Liver (tissue), 9 donors: ENCODE results near the gene SLIT1. TPM values are rescaled to one million over a fixed set of nuclear protein-coding genes. Genes with fewer than 3 reads are reported as not detected.

Source experiments
- DNase-seq: peaks from one replicate; pipeline ENCODE4 v3.0.0-alpha.2; 2017; ENCODE audit warnings: low spot score
- H3K27ac ChIP-seq, 2 donors: one replicate each; pipeline ENCODE4 v1.7.0; 2013; ENCODE audit warnings: inconsistent platforms in 2 of 2, low read length in 2 of 2, control low read depth in 1 of 2, low read depth in 1 of 2, mild to moderate bottlenecking in 1 of 2
- H3K27me3 ChIP-seq, 4 donors: one replicate each; pipeline versions ENCODE4 v1.6.1 to v1.7.0; 2013; ENCODE audit warnings: low read length in 3 of 4, inconsistent platforms in 1 of 4, mild to moderate bottlenecking in 1 of 4, moderate library complexity in 1 of 4; ENCODE audit not compliant: control insufficient read depth in 4 of 4, insufficient read depth in 4 of 4
- H3K36me3 ChIP-seq, 4 donors: one replicate each; pipeline versions ENCODE4 v1.6.1 to v1.7.0; 2013; ENCODE audit warnings: low read length in 3 of 4, mild to moderate bottlenecking in 3 of 4, low read depth in 1 of 4, moderate library complexity in 1 of 4; ENCODE audit not compliant: control insufficient read depth in 4 of 4, insufficient read depth in 3 of 4
- H3K4me1 ChIP-seq, 4 donors: one replicate each; pipeline versions ENCODE4 v1.6.1 to v1.7.0; 2013; ENCODE audit warnings: low read length in 3 of 4, mild to moderate bottlenecking in 3 of 4, moderate library complexity in 1 of 4; ENCODE audit not compliant: control insufficient read depth in 4 of 4, insufficient read depth in 4 of 4
- H3K4me3 ChIP-seq, 3 donors: one replicate each; pipeline versions ENCODE4 v1.6.1 to v1.7.0; 2013; ENCODE audit warnings: low read length in 3 of 3, control low read depth in 1 of 3, low read depth in 1 of 3, mild to moderate bottlenecking in 1 of 3
- H3K9ac ChIP-seq, 2 donors: one replicate each; pipeline ENCODE4 v1.7.0; 2013; ENCODE audit warnings: low read length in 2 of 2, mild to moderate bottlenecking in 2 of 2, moderate library complexity in 2 of 2, control low read depth in 1 of 2, low read depth in 1 of 2
- H3K9me3 ChIP-seq, 4 donors: one replicate each; pipeline versions ENCODE4 v1.6.1 to v1.7.0; 2013; ENCODE audit warnings: low read length in 3 of 4; ENCODE audit not compliant: control insufficient read depth in 4 of 4
- ATF3 ChIP-seq: IDR thresholded peaks from 2 replicates; pipeline ENCODE4 v1.6.1; 2016; ENCODE audit warnings: antibody characterized with exemption
- EGR1 ChIP-seq, 2 donors: IDR thresholded peaks; 2 replicates each; pipeline ENCODE4 v1.6.1; 2016 to 2018; ENCODE audit warnings: antibody characterized with exemption in 2 of 2, low read depth in 2 of 2
- FOXA1 ChIP-seq: IDR thresholded peaks from 2 replicates; pipeline ENCODE4 v1.6.1; 2016; ENCODE audit warnings: antibody characterized with exemption
- FOXA2 ChIP-seq: IDR thresholded peaks from 2 replicates; pipeline ENCODE4 v1.6.1; 2016; ENCODE audit warnings: antibody characterized with exemption
- GABPA ChIP-seq, 2 donors: IDR thresholded peaks in 1 of 2; conservative IDR thresholded peaks in 1 of 2; 2 replicates each; pipeline ENCODE4 v1.6.1; 2016; ENCODE audit warnings: antibody characterized with exemption in 2 of 2, mild to moderate bottlenecking in 1 of 2, moderate library complexity in 1 of 2
- HNF4A ChIP-seq, 2 donors: conservative IDR thresholded peaks; 2 replicates each; pipeline ENCODE4 v1.6.1; 2016; ENCODE audit warnings: antibody characterized with exemption in 2 of 2, mild to moderate bottlenecking in 2 of 2
- HNF4G ChIP-seq: IDR thresholded peaks from 2 replicates; pipeline ENCODE4 v1.6.1; 2016; ENCODE audit warnings: antibody characterized with exemption
- JUND ChIP-seq, 2 donors: IDR thresholded peaks; 2 replicates each; pipeline ENCODE4 v1.6.1; 2016; ENCODE audit warnings: antibody characterized with exemption in 2 of 2
- NR2F2 ChIP-seq: IDR thresholded peaks from 2 replicates; pipeline ENCODE4 v1.6.1; 2016; ENCODE audit warnings: antibody characterized with exemption
- RAD21 ChIP-seq, 2 donors: IDR thresholded peaks; 2 replicates each; pipeline ENCODE4 v1.6.1; 2016; ENCODE audit warnings: antibody characterized with exemption in 2 of 2, mild to moderate bottlenecking in 2 of 2
- RXRA ChIP-seq, 2 donors: IDR thresholded peaks; 2 replicates each; pipeline ENCODE4 v1.6.1; 2017 to 2018; ENCODE audit warnings: antibody characterized with exemption in 2 of 2, mild to moderate bottlenecking in 1 of 2
- SP1 ChIP-seq: IDR thresholded peaks from 2 replicates; pipeline ENCODE4 v1.6.1; 2018; ENCODE audit warnings: antibody characterized with exemption, mild to moderate bottlenecking
- TAF1 ChIP-seq: conservative IDR thresholded peaks from 2 replicates; pipeline ENCODE4 v1.6.1; 2016; ENCODE audit warnings: antibody characterized with exemption, mild to moderate bottlenecking
- YY1 ChIP-seq: IDR thresholded peaks from 2 replicates; pipeline ENCODE4 v1.6.1; 2016; ENCODE audit warnings: antibody characterized with exemption, mild to moderate bottlenecking
- WGBS: extraction: QIAGEN DNeasy Blood & Tissue Kit; methylation state at CpG from one replicate; pipeline ENCODE4 v1.1.7; 2013; 5-methylcytosine and 5-hydroxymethylcytosine counted together
- polyA plus RNA-seq, 2 donors: library from polyadenylated mRNA; stranded (reverse) in 1 of 2; unstranded in 1 of 2; fragments of 200-250 nt in 1 of 2; fragments of >200 nt in 1 of 2; fragmentation: Nextera tagmentation in 1 of 2; extraction: Ambion mirVana in 1 of 2; gene quantifications; one replicate each; pipeline versions ENCODE4 v1.2.1 to v1.2.3, GENCODE V29; 2013 to 2015
- total RNA-seq, 2 donors: library from RNA; depleted of rRNA; stranded (reverse); fragments of >200 nt; gene quantifications; one replicate each; pipeline ENCODE4 v1.2.3, GENCODE V29; 2014
- TF ChIP-seq, protein P1 (sequence below): fragments of 150-350 bp; IDR thresholded peaks from 2 replicates; pipeline ENCODE4 v1.5.1; 2017; ENCODE audit warnings: improper control_type of control experiment, low read depth, low read length; ENCODE audit not compliant: missing input control
- TF ChIP-seq, protein P2 (sequence below): IDR thresholded peaks from 2 replicates; pipeline ENCODE4 v1.6.1; 2016; ENCODE audit warnings: antibody characterized with exemption
- TF ChIP-seq, protein P3 (sequence below): IDR thresholded peaks from 2 replicates; pipeline ENCODE4 v1.6.1; 2016; ENCODE audit warnings: antibody characterized with exemption, mild to moderate bottlenecking
- TF ChIP-seq, protein P4 (sequence below): IDR thresholded peaks from 2 replicates; pipeline ENCODE4 v1.6.1; 2016; ENCODE audit warnings: antibody characterized with exemption
- donor health status: healthy.
- donor health status: healthy.
- donor health status: healthy.
- donor health status: healthy.
- donor health status: healthy.

Gene SLIT1
- total and polyA plus RNA-seq, 4 donors = under 0.01 to 0.14 (median 0.06) TPM

DNA sequence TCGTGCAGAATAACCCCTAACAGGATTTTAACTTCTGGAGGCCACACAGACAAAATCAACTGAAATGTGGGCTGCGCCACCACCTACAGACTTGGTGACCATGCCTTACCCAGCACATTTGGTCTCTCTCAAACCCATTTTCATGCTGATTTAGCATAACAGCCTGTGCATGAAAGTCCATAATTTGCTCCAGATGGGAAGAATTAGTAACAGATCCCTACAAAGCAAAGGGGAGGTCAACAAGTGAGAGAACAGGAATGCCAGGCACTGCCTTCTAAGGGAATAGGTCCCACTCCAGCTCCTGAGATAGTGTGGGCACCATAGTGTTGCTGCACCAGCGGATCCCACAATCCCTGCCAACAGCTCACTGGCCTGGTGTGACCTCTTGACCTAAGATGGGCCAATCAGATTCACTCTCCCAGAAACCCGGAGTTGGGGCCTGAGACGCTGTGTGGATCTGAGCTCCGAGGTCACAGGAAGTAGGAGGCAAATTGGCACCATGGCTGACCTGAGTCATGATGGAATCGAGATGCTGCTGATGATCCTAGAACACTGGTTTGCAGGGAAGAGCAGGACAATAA is 32.4 kb downstream of the SLIT1 start:
- no peaks in the 10 kb centered on the region for H3K27me3 ChIP-seq
- no peak for DNase-seq
- H3K9me3 ChIP-seq = no peaks in the 10 kb centered on the region
- no peak for TF ChIP-seq NR2F2
- TF ChIP-seq SP1 = no peak
- TF ChIP-seq HNF4A (conservative IDR thresholded peaks at IDR 0.05) = no peak
- no peak for TF ChIP-seq RAD21 (IDR thresholded peaks at IDR 0.05)
- TF ChIP-seq, protein P1, sequence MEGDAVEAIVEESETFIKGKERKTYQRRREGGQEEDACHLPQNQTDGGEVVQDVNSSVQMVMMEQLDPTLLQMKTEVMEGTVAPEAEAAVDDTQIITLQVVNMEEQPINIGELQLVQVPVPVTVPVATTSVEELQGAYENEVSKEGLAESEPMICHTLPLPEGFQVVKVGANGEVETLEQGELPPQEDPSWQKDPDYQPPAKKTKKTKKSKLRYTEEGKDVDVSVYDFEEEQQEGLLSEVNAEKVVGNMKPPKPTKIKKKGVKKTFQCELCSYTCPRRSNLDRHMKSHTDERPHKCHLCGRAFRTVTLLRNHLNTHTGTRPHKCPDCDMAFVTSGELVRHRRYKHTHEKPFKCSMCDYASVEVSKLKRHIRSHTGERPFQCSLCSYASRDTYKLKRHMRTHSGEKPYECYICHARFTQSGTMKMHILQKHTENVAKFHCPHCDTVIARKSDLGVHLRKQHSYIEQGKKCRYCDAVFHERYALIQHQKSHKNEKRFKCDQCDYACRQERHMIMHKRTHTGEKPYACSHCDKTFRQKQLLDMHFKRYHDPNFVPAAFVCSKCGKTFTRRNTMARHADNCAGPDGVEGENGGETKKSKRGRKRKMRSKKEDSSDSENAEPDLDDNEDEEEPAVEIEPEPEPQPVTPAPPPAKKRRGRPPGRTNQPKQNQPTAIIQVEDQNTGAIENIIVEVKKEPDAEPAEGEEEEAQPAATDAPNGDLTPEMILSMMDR = no peak
- TF ChIP-seq, protein P2, sequence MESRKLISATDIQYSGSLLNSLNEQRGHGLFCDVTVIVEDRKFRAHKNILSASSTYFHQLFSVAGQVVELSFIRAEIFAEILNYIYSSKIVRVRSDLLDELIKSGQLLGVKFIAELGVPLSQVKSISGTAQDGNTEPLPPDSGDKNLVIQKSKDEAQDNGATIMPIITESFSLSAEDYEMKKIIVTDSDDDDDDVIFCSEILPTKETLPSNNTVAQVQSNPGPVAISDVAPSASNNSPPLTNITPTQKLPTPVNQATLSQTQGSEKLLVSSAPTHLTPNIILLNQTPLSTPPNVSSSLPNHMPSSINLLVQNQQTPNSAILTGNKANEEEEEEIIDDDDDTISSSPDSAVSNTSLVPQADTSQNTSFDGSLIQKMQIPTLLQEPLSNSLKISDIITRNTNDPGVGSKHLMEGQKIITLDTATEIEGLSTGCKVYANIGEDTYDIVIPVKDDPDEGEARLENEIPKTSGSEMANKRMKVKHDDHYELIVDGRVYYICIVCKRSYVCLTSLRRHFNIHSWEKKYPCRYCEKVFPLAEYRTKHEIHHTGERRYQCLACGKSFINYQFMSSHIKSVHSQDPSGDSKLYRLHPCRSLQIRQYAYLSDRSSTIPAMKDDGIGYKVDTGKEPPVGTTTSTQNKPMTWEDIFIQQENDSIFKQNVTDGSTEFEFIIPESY = no peak
- TF ChIP-seq GABPA (IDR thresholded peaks at IDR 0.05 in 1 of 2, conservative IDR thresholded peaks at IDR 0.05 in 1 of 2) = no peak
- TF ChIP-seq JUND (IDR thresholded peaks at IDR 0.05) = no peak
- TF ChIP-seq HNF4G = no peak
- no peak for TF ChIP-seq ATF3
- no peak for TF ChIP-seq FOXA1
- TF ChIP-seq, protein P3, sequence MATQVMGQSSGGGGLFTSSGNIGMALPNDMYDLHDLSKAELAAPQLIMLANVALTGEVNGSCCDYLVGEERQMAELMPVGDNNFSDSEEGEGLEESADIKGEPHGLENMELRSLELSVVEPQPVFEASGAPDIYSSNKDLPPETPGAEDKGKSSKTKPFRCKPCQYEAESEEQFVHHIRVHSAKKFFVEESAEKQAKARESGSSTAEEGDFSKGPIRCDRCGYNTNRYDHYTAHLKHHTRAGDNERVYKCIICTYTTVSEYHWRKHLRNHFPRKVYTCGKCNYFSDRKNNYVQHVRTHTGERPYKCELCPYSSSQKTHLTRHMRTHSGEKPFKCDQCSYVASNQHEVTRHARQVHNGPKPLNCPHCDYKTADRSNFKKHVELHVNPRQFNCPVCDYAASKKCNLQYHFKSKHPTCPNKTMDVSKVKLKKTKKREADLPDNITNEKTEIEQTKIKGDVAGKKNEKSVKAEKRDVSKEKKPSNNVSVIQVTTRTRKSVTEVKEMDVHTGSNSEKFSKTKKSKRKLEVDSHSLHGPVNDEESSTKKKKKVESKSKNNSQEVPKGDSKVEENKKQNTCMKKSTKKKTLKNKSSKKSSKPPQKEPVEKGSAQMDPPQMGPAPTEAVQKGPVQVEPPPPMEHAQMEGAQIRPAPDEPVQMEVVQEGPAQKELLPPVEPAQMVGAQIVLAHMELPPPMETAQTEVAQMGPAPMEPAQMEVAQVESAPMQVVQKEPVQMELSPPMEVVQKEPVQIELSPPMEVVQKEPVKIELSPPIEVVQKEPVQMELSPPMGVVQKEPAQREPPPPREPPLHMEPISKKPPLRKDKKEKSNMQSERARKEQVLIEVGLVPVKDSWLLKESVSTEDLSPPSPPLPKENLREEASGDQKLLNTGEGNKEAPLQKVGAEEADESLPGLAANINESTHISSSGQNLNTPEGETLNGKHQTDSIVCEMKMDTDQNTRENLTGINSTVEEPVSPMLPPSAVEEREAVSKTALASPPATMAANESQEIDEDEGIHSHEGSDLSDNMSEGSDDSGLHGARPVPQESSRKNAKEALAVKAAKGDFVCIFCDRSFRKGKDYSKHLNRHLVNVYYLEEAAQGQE = no peak
- TF ChIP-seq EGR1 (IDR thresholded peaks at IDR 0.05; ENCODE audit: low read depth in 2 of 2) = no peak
- TF ChIP-seq TAF1 = no peak
- TF ChIP-seq YY1 = no peak
- TF ChIP-seq, protein P4, sequence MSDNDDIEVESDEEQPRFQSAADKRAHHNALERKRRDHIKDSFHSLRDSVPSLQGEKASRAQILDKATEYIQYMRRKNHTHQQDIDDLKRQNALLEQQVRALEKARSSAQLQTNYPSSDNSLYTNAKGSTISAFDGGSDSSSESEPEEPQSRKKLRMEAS = no peak
- TF ChIP-seq RXRA (IDR thresholded peaks at IDR 0.05) = no peak
- TF ChIP-seq FOXA2 = no peak
- H3K9ac ChIP-seq = no peak overlapping the region
- H3K36me3 ChIP-seq = no peaks in the 10 kb centered on the region
- 80% methylated on average over 7 of the region's 7 CpGs for WGBS
- H3K4me1 ChIP-seq = no peaks in the 10 kb centered on the region
- no peak overlapping the region for H3K4me3 ChIP-seq
- H3K27ac ChIP-seq = no peak overlapping the region
